ENCODE data around the gene REEP1. TPM values are rescaled to one million over a fixed set of nuclear protein-coding genes. Genes with fewer than 3 reads are reported as not detected.

Gene REEP1
- polyA plus RNA-seq, 2 donors, result 2.6 to 2.9 TPM

GRCh38 chr2:86335865-86336674 is 1.4 kb downstream of the REEP1 start:
- H3K36me3 ChIP-seq (ENCODE audit: control insufficient read depth in 2 of 2, insufficient read depth in 2 of 2, low read length in 1 of 2), result no peaks in the 10 kb centered on the region
- peaks cover 0 to 2% of the 10 kb centered on the region in 2 donors for H3K27me3 ChIP-seq (ENCODE audit: control insufficient read depth in 1 of 2, insufficient read depth in 2 of 2, low read length in 2 of 2)
- 33 to 36% methylated on average over 15 of the region's 15 CpGs for WGBS, 2 donors
- peak overlapping the region in 1 of 2 donors; percentile 55 for H3K4me3 ChIP-seq (ENCODE audit: low read depth in 1 of 2, low read length in 2 of 2)
- no peak overlapping the region for H3K27ac ChIP-seq (ENCODE audit: low read depth in 2 of 2, low read length in 1 of 2)
- H3K9me3 ChIP-seq (ENCODE audit: control insufficient read depth in 2 of 2, insufficient read depth in 1 of 2, low read depth in 1 of 2, low read length in 1 of 2), result no peaks in the 10 kb centered on the region
- peaks cover 4 to 7% of the 10 kb centered on the region in 2 donors for H3K4me1 ChIP-seq (ENCODE audit: control insufficient read depth in 2 of 2, insufficient read depth in 2 of 2, low read length in 1 of 2)

- no peaks in the 10 kb centered on the region for H3K36me3 ChIP-seq (ENCODE audit: control insufficient read depth in 2 of 2, insufficient read depth in 2 of 2, low read length in 1 of 2)
- WGBS, 2 donors, result 31 to 49% methylated on average over 2 of the region's 2 CpGs
- H3K4me3 ChIP-seq (ENCODE audit: low read depth in 1 of 2, low read length in 2 of 2), result no peak overlapping the region
- peaks cover 4 to 7% of the 10 kb centered on the region in 2 donors for H3K4me1 ChIP-seq (ENCODE audit: control insufficient read depth in 2 of 2, insufficient read depth in 2 of 2, low read length in 1 of 2)
- H3K27ac ChIP-seq (ENCODE audit: low read depth in 2 of 2, low read length in 1 of 2), result no peak overlapping the region
- H3K9me3 ChIP-seq (ENCODE audit: control insufficient read depth in 2 of 2, insufficient read depth in 1 of 2, low read depth in 1 of 2, low read length in 1 of 2), result no peaks in the 10 kb centered on the region
- H3K27me3 ChIP-seq (ENCODE audit: control insufficient read depth in 1 of 2, insufficient read depth in 2 of 2, low read length in 2 of 2), result no peaks in the 10 kb centered on the region
These were observed 4.0 kb downstream of the REEP1 start for GRCh38 chr2:86333378-86333777.

- 81 to 85% methylated on average over 1 of the region's 1 CpG for WGBS, 2 donors
- H3K27me3 ChIP-seq (ENCODE audit: control insufficient read depth in 1 of 2, insufficient read depth in 2 of 2, low read length in 2 of 2), result no peaks in the 10 kb centered on the region
- peaks cover 4 to 7% of the 10 kb centered on the region in 2 donors for H3K4me1 ChIP-seq (ENCODE audit: control insufficient read depth in 2 of 2, insufficient read depth in 2 of 2, low read length in 1 of 2)
- no peaks in the 10 kb centered on the region for H3K36me3 ChIP-seq (ENCODE audit: control insufficient read depth in 2 of 2, insufficient read depth in 2 of 2, low read length in 1 of 2)
- H3K4me3 ChIP-seq (ENCODE audit: low read depth in 1 of 2, low read length in 2 of 2), result no peak overlapping the region
- no peak overlapping the region for H3K27ac ChIP-seq (ENCODE audit: low read depth in 2 of 2, low read length in 1 of 2)
- H3K9me3 ChIP-seq (ENCODE audit: control insufficient read depth in 2 of 2, insufficient read depth in 1 of 2, low read depth in 1 of 2, low read length in 1 of 2), result no peaks in the 10 kb centered on the region
These were observed 4.8 kb downstream of the REEP1 start for GRCh38 chr2:86332654-86333053.

- no peaks in the 10 kb centered on the region for H3K36me3 ChIP-seq (ENCODE audit: control insufficient read depth in 2 of 2, insufficient read depth in 2 of 2, low read length in 1 of 2)
- no peaks in the 10 kb centered on the region for H3K9me3 ChIP-seq (ENCODE audit: control insufficient read depth in 2 of 2, insufficient read depth in 1 of 2, low read depth in 1 of 2, low read length in 1 of 2)
- H3K27ac ChIP-seq (ENCODE audit: low read depth in 2 of 2, low read length in 1 of 2), result no peak overlapping the region
- WGBS, 2 donors, result 82 to 85% methylated on average over 3 of the region's 3 CpGs
- no peak overlapping the region for H3K4me3 ChIP-seq (ENCODE audit: low read depth in 1 of 2, low read length in 2 of 2)
- no peaks in the 10 kb centered on the region for H3K4me1 ChIP-seq (ENCODE audit: control insufficient read depth in 2 of 2, insufficient read depth in 2 of 2, low read length in 1 of 2)
- no peaks in the 10 kb centered on the region for H3K27me3 ChIP-seq (ENCODE audit: control insufficient read depth in 1 of 2, insufficient read depth in 2 of 2, low read length in 2 of 2)
These were observed 6.0 kb downstream of the REEP1 start for GRCh38 chr2:86331384-86331783.

GRCh38 chr2:86330001-86330400 is 7.4 kb downstream of the REEP1 start:
- Histone ChIP-seq H3K4me3 (ENCODE audit: low read depth in 1 of 2, low read length in 2 of 2) (no peak overlapping the region), H3K4me1 (ENCODE audit: control insufficient read depth in 2 of 2, insufficient read depth in 2 of 2, low read length in 1 of 2) (no peaks in the 10 kb centered on the region), H3K27me3 (ENCODE audit: control insufficient read depth in 1 of 2, insufficient read depth in 2 of 2, low read length in 2 of 2) (no peaks in the 10 kb centered on the region), H3K9me3 (ENCODE audit: control insufficient read depth in 2 of 2, insufficient read depth in 1 of 2, low read depth in 1 of 2, low read length in 1 of 2) (no peaks in the 10 kb centered on the region), H3K36me3 (ENCODE audit: control insufficient read depth in 2 of 2, insufficient read depth in 2 of 2, low read length in 1 of 2) (no peaks in the 10 kb centered on the region), H3K27ac (ENCODE audit: low read depth in 2 of 2, low read length in 1 of 2) (no peak overlapping the region)
- 88% methylated on average over 2 of the region's 2 CpGs for WGBS, 2 donors

GRCh38 chr2:86323273-86324021 is 14.0 kb downstream of the REEP1 start:
- H3K9me3 ChIP-seq (ENCODE audit: control insufficient read depth in 2 of 2, insufficient read depth in 1 of 2, low read depth in 1 of 2, low read length in 1 of 2), result no peaks in the 10 kb centered on the region
- H3K27me3 ChIP-seq (ENCODE audit: control insufficient read depth in 1 of 2, insufficient read depth in 2 of 2, low read length in 2 of 2), result no peaks in the 10 kb centered on the region
- no peaks in the 10 kb centered on the region for H3K36me3 ChIP-seq (ENCODE audit: control insufficient read depth in 2 of 2, insufficient read depth in 2 of 2, low read length in 1 of 2)
- no peaks in the 10 kb centered on the region for H3K4me1 ChIP-seq (ENCODE audit: control insufficient read depth in 2 of 2, insufficient read depth in 2 of 2, low read length in 1 of 2)
- 86 to 87% methylated on average over 9 of the region's 9 CpGs for WGBS, 2 donors
- H3K4me3 ChIP-seq (ENCODE audit: low read depth in 1 of 2, low read length in 2 of 2), result no peak overlapping the region
- no peak overlapping the region for H3K27ac ChIP-seq (ENCODE audit: low read depth in 2 of 2, low read length in 1 of 2)

GRCh38 chr2:86319700-86320580 is 17.5 kb downstream of the REEP1 start:
- 73 to 76% methylated on average over 8 of the region's 8 CpGs for WGBS, 2 donors
- Histone ChIP-seq H3K27me3 (ENCODE audit: control insufficient read depth in 1 of 2, insufficient read depth in 2 of 2, low read length in 2 of 2) (no peaks in the 10 kb centered on the region), H3K36me3 (ENCODE audit: control insufficient read depth in 2 of 2, insufficient read depth in 2 of 2, low read length in 1 of 2) (no peaks in the 10 kb centered on the region)

GRCh38 chr2:86315084-86315483 is 22.3 kb downstream of the REEP1 start:
- Histone ChIP-seq H3K4me1 (ENCODE audit: control insufficient read depth in 2 of 2, insufficient read depth in 2 of 2, low read length in 1 of 2) (no peaks in the 10 kb centered on the region), H3K36me3 (ENCODE audit: control insufficient read depth in 2 of 2, insufficient read depth in 2 of 2, low read length in 1 of 2) (no peaks in the 10 kb centered on the region), H3K9me3 (ENCODE audit: control insufficient read depth in 2 of 2, insufficient read depth in 1 of 2, low read depth in 1 of 2, low read length in 1 of 2) (no peaks in the 10 kb centered on the region), H3K4me3 (ENCODE audit: low read depth in 1 of 2, low read length in 2 of 2) (no peak overlapping the region), H3K27ac (ENCODE audit: low read depth in 2 of 2, low read length in 1 of 2) (no peak overlapping the region), H3K27me3 (ENCODE audit: control insufficient read depth in 1 of 2, insufficient read depth in 2 of 2, low read length in 2 of 2) (no peaks in the 10 kb centered on the region)
- WGBS, 2 donors, result 81 to 90% methylated on average over 6 of the region's 6 CpGs

More at GRCh38 chr2:86319700-86320580, 17.5 kb downstream of the REEP1 start:
- Histone ChIP-seq H3K9me3 (ENCODE audit: control insufficient read depth in 2 of 2, insufficient read depth in 1 of 2, low read depth in 1 of 2, low read length in 1 of 2) (no peaks in the 10 kb centered on the region), H3K4me1 (ENCODE audit: control insufficient read depth in 2 of 2, insufficient read depth in 2 of 2, low read length in 1 of 2) (no peaks in the 10 kb centered on the region), H3K4me3 (ENCODE audit: low read depth in 1 of 2, low read length in 2 of 2) (no peak overlapping the region), H3K27ac (ENCODE audit: low read depth in 2 of 2, low read length in 1 of 2) (no peak overlapping the region)

GRCh38 chr2:86314125-86314524 is 23.3 kb downstream of the REEP1 start:
- no peaks in the 10 kb centered on the region for H3K4me1 ChIP-seq (ENCODE audit: control insufficient read depth in 2 of 2, insufficient read depth in 2 of 2, low read length in 1 of 2)
- 82 to 91% methylated on average over 2 of the region's 2 CpGs for WGBS, 2 donors
- no peaks in the 10 kb centered on the region for H3K36me3 ChIP-seq (ENCODE audit: control insufficient read depth in 2 of 2, insufficient read depth in 2 of 2, low read length in 1 of 2)
- no peak overlapping the region for H3K4me3 ChIP-seq (ENCODE audit: low read depth in 1 of 2, low read length in 2 of 2)
- H3K9me3 ChIP-seq (ENCODE audit: control insufficient read depth in 2 of 2, insufficient read depth in 1 of 2, low read depth in 1 of 2, low read length in 1 of 2), result no peaks in the 10 kb centered on the region
- H3K27me3 ChIP-seq (ENCODE audit: control insufficient read depth in 1 of 2, insufficient read depth in 2 of 2, low read length in 2 of 2), result no peaks in the 10 kb centered on the region
- H3K27ac ChIP-seq (ENCODE audit: low read depth in 2 of 2, low read length in 1 of 2), result no peak overlapping the region
